ENCODE measurements around the gene OR2AP1. TPM values are rescaled to one million over a fixed set of nuclear protein-coding genes. Genes with fewer than 3 reads are reported as not detected.
"Not testable (repeated sequence)": the region's sequence is repeated elsewhere in the genome, so short reads cannot be mapped to it uniquely, and the experiment has no call there.

The OR2AP1 gene
- not detected in 2 replicates for total RNA-seq (2021)
- long read RNA-seq: 0 reads

DNA sequence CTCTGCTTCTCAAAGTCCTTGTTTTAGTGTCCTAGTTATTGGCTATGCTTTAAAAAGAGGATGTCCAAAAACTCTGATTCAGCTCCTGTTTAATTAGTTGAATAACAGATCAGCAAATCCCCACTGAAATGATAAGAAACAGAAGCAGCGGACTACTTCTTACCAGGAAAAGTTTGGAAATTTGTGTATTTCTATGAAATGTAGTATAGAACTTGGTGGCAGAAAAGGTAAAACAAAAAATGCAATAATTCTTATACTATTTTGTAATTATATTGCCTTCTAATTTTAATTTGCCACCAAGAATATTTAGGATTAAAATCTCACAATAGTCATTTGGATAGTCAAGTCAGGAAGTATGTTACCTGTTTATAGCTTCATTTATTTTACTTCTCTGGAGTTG, at the start of gene OR2AP1:
Gene OR2AP1, plus strand, starts transcription at position 301 of the 400 bp plus-strand sequence. CDS start 1,947 bp downstream, outside the sequence.
- Histone ChIP-seq H2AFZ (ENCODE audit: low read length) (no peak within 1 kb of the TSS), H3K4me2 (ENCODE audit: insufficient read depth, insufficient read length, low read length) (no peak within 1 kb of the TSS), H2AK5ac (ENCODE audit: insufficient read length, low read length) (no peak within 1 kb of the TSS), H3K23me2 (ENCODE audit: insufficient read length, low read depth, low read length, poor library complexity, severe bottlenecking) (no peaks in the 10 kb centered on the region), H4K5ac (ENCODE audit: insufficient read length, low read depth, low read length) (no peak within 1 kb of the TSS), H3K56ac (ENCODE audit: insufficient read length, low read depth, low read length) (no peak within 1 kb of the TSS), H3K79me1 (ENCODE audit: insufficient read depth, low read depth, low read length, poor library complexity, severe bottlenecking) (no peaks in the 10 kb centered on the region), H3K14ac (ENCODE audit: insufficient read depth, low read length) (no peak within 1 kb of the TSS), H3T11ph (ENCODE audit: low read length) (no peak within 1 kb of the TSS), H3K79me2 (ENCODE audit: insufficient read depth, low read length) (no peaks in the 10 kb centered on the region), H4K20me1 (ENCODE audit: control insufficient read depth, insufficient read depth, insufficient read length) (no peaks in the 10 kb centered on the region), H3K9ac (ENCODE audit: extremely low read depth, insufficient read length, low read length) (no peak within 1 kb of the TSS), H2BK12ac (ENCODE audit: insufficient read length, low read depth, low read length) (no peak within 1 kb of the TSS), H2BK120ac (ENCODE audit: low read depth, low read length, poor library complexity, severe bottlenecking) (no peak within 1 kb of the TSS), H3K4me1 (ENCODE audit: insufficient read depth, low read length) (no peaks in the 10 kb centered on the region), H2BK20ac (ENCODE audit: low read depth, low read length, poor library complexity, severe bottlenecking) (no peak within 1 kb of the TSS), H3K23ac (ENCODE audit: insufficient read length, low read depth, low read length) (no peak within 1 kb of the TSS), H3K18ac (ENCODE audit: insufficient read length, low read depth, low read length) (no peak within 1 kb of the TSS), H4K8ac (replicated peaks; ENCODE audit: insufficient read length, low read depth, low read length) (no peak within 1 kb of the TSS), H3K9me3 (ENCODE audit: control insufficient read depth, low read depth, low read length) (peaks cover 13% of the 10 kb centered on the region), H3K4ac (ENCODE audit: low read depth, low read length) (no peak within 1 kb of the TSS), H2BK15ac (ENCODE audit: low read depth, low read length) (no peak within 1 kb of the TSS), H3K27me3 (ENCODE audit: insufficient read depth, low read length) (no peaks in the 10 kb centered on the region), H4K91ac (ENCODE audit: insufficient read length, low read depth, low read length) (no peak within 1 kb of the TSS), H2BK5ac (ENCODE audit: insufficient read length, low read length) (no peak within 1 kb of the TSS), H3K27ac (ENCODE audit: insufficient read length, low read depth, low read length) (no peak within 1 kb of the TSS)
- Mint-ChIP-seq H3K36me3 (ENCODE audit: insufficient read depth in 1 of 3, low read depth in 3 of 3) (peaks cover 9 to 25% (median 20%) of the 10 kb centered on the region in 3 experiments), H3K27ac (no peak within 1 kb of the TSS), H3K9me3 (peaks cover 39 to 43% of the 10 kb centered on the region in 2 experiments), H3K27me3 (ENCODE audit: low read depth) (no peaks in the 10 kb centered on the region; the same call in 1 of the 2 replicates), H3K4me1 (no peaks in the 10 kb centered on the region), H3K4me3 (no peak within 1 kb of the TSS)
- TF ChIP-seq, protein P1, sequence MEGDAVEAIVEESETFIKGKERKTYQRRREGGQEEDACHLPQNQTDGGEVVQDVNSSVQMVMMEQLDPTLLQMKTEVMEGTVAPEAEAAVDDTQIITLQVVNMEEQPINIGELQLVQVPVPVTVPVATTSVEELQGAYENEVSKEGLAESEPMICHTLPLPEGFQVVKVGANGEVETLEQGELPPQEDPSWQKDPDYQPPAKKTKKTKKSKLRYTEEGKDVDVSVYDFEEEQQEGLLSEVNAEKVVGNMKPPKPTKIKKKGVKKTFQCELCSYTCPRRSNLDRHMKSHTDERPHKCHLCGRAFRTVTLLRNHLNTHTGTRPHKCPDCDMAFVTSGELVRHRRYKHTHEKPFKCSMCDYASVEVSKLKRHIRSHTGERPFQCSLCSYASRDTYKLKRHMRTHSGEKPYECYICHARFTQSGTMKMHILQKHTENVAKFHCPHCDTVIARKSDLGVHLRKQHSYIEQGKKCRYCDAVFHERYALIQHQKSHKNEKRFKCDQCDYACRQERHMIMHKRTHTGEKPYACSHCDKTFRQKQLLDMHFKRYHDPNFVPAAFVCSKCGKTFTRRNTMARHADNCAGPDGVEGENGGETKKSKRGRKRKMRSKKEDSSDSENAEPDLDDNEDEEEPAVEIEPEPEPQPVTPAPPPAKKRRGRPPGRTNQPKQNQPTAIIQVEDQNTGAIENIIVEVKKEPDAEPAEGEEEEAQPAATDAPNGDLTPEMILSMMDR (conservative IDR thresholded peaks at IDR 0.05): no peak
- no CpG with 5 or more reads among the region's 1 CpG for WGBS (ENCODE audit: extremely low coverage, insufficient read length, low lambda C conversion rate)
- no peak for DNase-seq

DNA sequence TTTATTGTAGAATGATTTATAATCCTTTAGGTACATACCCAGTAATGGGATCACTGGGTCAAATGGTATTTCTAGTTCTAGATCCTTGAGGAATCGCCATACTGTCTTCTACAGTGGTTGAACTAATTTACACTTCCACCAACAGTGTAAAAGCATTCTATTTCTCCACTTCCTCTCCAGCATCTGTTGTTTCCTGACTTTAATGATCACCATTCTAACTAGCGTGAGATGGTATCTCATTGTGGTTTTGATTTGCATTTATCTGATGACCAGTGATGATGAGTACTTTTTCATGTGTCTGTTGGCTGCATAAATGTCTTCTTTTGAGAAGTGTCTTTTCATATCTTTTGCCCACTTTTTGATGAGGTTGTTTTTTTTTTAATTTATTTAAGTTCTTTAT, 24.0 kb upstream of the OR2AP1 start:
- WGBS (ENCODE audit: extremely low coverage, insufficient read length, low lambda C conversion rate): no CpG with 5 or more reads among the region's 2 CpGs
- not testable (repeated sequence) for H3K4me1 Mint-ChIP-seq; H2BK12ac ChIP-seq (ENCODE audit: insufficient read length, low read depth, low read length); H3K4me3 Mint-ChIP-seq; H3K23ac ChIP-seq (ENCODE audit: insufficient read length, low read depth, low read length); H3K27ac Mint-ChIP-seq; H3K14ac ChIP-seq (ENCODE audit: insufficient read depth, low read length); H3K79me2 ChIP-seq (ENCODE audit: insufficient read depth, low read length); H2BK20ac ChIP-seq (ENCODE audit: low read depth, low read length, poor library complexity, severe bottlenecking); H3T11ph ChIP-seq (ENCODE audit: low read length); H2BK15ac ChIP-seq (ENCODE audit: low read depth, low read length); H2AK5ac ChIP-seq (ENCODE audit: insufficient read length, low read length); H3K36me3 Mint-ChIP-seq (ENCODE audit: insufficient read depth in 1 of 3, low read depth in 3 of 3); DNase-seq; H3K27ac ChIP-seq (ENCODE audit: insufficient read length, low read depth, low read length); H3K23me2 ChIP-seq (ENCODE audit: insufficient read length, low read depth, low read length, poor library complexity, severe bottlenecking); H3K56ac ChIP-seq (ENCODE audit: insufficient read length, low read depth, low read length); H3K27me3 ChIP-seq (ENCODE audit: insufficient read depth, low read length); H3K9ac ChIP-seq (ENCODE audit: extremely low read depth, insufficient read length, low read length); H3K79me1 ChIP-seq (ENCODE audit: insufficient read depth, low read depth, low read length, poor library complexity, severe bottlenecking); H4K91ac ChIP-seq (ENCODE audit: insufficient read length, low read depth, low read length); H3K4me1 ChIP-seq (ENCODE audit: insufficient read depth, low read length); H4K5ac ChIP-seq (ENCODE audit: insufficient read length, low read depth, low read length); H4K20me1 ChIP-seq (ENCODE audit: control insufficient read depth, insufficient read depth, insufficient read length); H3K4me2 ChIP-seq (ENCODE audit: insufficient read depth, insufficient read length, low read length); H2BK120ac ChIP-seq (ENCODE audit: low read depth, low read length, poor library complexity, severe bottlenecking); H3K18ac ChIP-seq (ENCODE audit: insufficient read length, low read depth, low read length); H3K4ac ChIP-seq (ENCODE audit: low read depth, low read length); H2AFZ ChIP-seq (ENCODE audit: low read length); H4K8ac ChIP-seq (replicated peaks; ENCODE audit: insufficient read length, low read depth, low read length); H2BK5ac ChIP-seq (ENCODE audit: insufficient read length, low read length)
- H3K9me3 Mint-ChIP-seq: peaks cover 20 to 26% of the 10 kb centered on the region in 2 experiments
- peaks cover 11% of the 10 kb centered on the region for H3K27me3 Mint-ChIP-seq (ENCODE audit: low read depth)
- H3K9me3 ChIP-seq (ENCODE audit: control insufficient read depth, low read depth, low read length): peaks cover 14% of the 10 kb centered on the region
